Renal cortex interstitium (tissue), 11 donors: Measurements from ENCODE around the gene PSPN. TPM values are rescaled to one million over a fixed set of nuclear protein-coding genes. Genes with fewer than 3 reads are reported as not detected.
"Not testable (repeated sequence)": the region's sequence is repeated elsewhere in the genome, so short reads cannot be mapped to it uniquely, and the experiment has no call there.

ENCODE experiments used
- DNase-seq, 11 donors: peaks; one replicate each; pipeline ENCODE4 v3.0.0-alpha.2; 2013; ENCODE audit warnings: low read depth in 9 of 11, low spot score in 4 of 11; ENCODE audit errors: extremely low read depth in 1 of 11
- polyA plus RNA-seq, 3 donors: library from polyadenylated mRNA; unstranded; fragments of 120-200 nt; gene quantifications; one replicate each; pipeline ENCODE4 v1.2.1, GENCODE V29; 2013; ENCODE audit not compliant: insufficient read length in 3 of 3

PSPN gene
- polyA plus RNA-seq, 3 donors: 2.7 to 2.9 (median 2.8) TPM

DNA sequence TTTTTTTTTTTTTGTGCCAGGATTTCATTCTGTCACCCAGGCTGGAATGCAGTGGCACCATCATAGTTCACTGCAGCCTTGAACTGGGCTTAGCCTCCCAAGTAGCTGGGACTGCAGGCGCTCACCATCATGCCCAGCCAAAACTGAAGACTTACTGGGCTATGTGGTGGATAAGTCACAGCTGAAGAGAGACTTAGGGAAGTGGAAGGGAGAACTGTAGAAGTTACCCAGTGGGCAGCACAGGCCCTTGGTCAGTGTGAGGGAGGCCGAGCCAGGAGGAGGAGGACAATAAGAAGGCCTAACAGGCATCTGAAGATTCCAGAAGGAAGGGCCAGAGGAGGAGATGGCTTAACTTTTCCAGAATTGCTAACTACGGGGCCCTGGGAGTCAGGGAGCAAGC lies 4.0 kb upstream of the PSPN start:
- no peak for DNase-seq

GRCh38 chr19:6378486-6378885 lies 2.8 kb upstream of the PSPN start:
- DNase-seq: no peak

GRCh38 chr19:6378041-6378440 lies 2.3 kb upstream of the PSPN start:
- peak in 1 of 11 donors; percentile 63 for DNase-seq

- DNase-seq: no peak
Measured at GRCh38 chr19:6376512-6377190, 918 bp upstream of the PSPN start.

DNA sequence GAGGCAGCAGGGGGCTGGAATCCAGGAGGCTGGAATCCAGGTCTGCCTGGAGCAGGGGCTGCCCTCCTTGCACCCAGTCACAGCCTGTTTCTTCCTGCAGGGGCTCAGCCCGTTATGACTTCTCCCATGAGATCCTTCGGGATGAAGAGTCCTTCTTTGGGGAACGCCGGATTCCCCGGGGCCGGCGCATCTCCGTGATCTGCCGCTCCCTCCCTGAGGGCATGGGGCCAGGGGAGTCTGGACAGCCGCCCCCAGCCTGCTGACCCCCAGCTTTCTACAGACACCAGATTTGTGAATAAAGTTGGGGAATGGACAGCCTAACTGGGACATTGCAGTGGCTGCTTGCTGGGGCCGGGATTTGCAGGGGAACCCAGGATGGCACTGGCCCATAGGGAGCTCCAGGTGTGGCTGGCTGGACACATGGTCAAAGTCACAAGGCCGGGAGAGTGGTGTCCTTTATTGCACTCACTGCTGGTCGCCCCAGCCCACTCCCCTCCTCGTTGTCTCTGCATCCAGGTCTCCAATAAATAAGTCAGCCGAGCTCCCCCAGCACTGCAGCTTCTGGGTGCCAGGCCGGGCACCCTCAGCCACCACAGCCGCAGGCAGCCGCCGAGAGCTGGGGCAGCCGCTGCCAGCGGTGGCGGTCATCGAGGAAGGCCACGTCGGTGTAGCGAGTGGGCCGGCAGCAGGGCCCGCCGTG lies 872 bp downstream of the PSPN start:
- no peak for DNase-seq

DNA sequence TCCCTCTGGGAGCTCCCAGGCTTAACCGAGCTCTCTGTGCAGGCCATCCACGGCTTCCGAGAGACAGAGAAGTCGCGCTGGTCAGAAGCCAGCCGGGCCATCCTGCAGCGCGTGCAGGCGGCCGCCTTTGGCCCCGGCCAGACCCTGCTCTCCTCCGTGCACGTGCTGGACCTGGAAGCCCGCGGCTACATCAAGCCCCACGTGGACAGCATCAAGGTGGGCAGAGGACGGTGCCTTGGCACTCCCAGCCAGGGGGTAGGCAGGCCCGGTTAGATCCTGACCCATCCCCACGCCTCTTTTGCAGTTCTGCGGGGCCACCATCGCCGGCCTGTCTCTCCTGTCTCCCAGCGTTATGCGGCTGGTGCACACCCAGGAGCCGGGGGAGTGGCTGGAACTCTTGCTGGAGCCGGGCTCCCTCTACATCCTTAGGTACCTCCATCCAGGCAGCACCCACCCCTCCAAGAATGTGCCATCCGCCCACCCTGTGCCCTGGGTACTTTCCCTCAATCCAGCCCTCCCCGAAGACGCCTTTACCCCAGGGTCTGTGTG lies 1.5 kb downstream of the PSPN start:
- DNase-seq: no peak

- DNase-seq: no peak
Measured at GRCh38 chr19:6373813-6374108, 2.0 kb downstream of the PSPN start.

GRCh38 chr19:6373096-6373812 lies 2.5 kb downstream of the PSPN start:
- peak; percentile 88 to 98 (median 95) for DNase-seq

DNA sequence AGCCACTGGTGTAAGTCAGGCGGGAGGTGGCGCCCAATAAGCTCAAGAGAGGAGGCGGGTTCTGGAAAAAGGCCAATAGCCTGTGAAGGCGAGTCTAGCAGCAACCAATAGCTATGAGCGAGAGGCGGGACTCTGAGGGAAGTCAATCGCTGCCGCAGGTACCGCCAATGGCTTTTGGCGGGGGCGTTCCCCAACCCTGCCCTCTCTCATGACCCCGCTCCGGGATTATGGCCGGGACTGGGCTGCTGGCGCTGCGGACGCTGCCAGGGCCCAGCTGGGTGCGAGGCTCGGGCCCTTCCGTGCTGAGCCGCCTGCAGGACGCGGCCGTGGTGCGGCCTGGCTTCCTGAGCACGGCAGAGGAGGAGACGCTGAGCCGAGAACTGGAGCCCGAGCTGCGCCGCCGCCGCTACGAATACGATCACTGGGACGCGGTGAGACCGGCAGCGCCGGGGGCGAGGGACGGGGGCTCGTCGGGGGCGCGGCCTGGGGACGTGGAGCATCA lies 3.1 kb downstream of the PSPN start, which contains the start of gene ALKBH7:
Gene ALKBH7, plus strand, starts transcription at position 201 of the 502 bp plus-strand sequence. Its CDS starts 27 bp downstream, at position 228.
- DNase-seq: peak; percentile 99 to 100 (median 100)

DNA sequence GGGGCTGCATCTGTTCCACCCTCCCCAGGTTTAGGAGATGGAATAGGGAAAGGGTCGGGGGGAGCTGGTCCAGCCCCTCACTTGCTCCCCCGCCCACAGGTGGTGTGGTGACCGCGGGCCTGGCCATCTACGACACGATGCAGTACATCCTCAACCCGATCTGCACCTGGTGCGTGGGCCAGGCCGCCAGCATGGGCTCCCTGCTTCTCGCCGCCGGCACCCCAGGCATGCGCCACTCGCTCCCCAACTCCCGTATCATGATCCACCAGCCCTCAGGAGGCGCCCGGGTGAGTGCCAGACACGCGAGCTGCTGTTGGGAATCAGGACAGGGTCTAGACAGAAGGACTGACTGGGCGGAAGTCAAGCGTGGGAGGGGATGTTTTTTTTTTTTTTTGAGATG lies 11.4 kb downstream of the PSPN start:
- no peak for DNase-seq

- DNase-seq: no peak
Measured at GRCh38 chr19:6362351-6362801, 13.4 kb downstream of the PSPN start.

GRCh38 chr19:6362027-6362350 lies 13.7 kb downstream of the PSPN start:
- DNase-seq: no peak

- not testable (repeated sequence) for DNase-seq
Measured at GRCh38 chr19:6360857-6361216, 14.9 kb downstream of the PSPN start.

- not testable (repeated sequence) for DNase-seq
Measured at GRCh38 chr19:6360445-6360844, 15.3 kb downstream of the PSPN start.

- DNase-seq: no peak
Measured at GRCh38 chr19:6359568-6360341, 16.0 kb downstream of the PSPN start.

DNA sequence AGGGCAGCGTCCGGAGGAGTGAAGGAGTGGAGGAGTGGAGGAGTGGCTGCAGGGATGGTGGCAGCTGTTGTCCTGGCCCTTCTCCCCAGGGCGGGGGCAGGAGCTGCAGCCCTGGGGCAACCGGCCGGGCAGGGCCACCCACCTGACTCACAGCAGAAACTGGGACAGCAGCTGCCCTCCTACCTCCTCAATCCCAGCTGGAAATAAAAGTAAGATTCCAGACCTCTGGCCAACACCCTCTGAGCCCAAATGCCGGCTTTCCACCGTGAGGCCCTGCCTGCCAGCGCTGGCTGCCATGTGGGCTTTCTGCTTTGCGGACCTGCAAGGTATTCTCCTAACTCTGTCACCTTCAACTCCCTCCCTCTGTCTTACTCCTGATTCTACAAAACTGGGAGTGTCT lies 17.7 kb downstream of the PSPN start:
- no peak for DNase-seq

GRCh38 chr19:6357174-6357573 lies 18.6 kb downstream of the PSPN start:
- DNase-seq: no peak

- not testable (repeated sequence) for DNase-seq
Measured at GRCh38 chr19:6355321-6356040, 20.3 kb downstream of the PSPN start.
